ENCODE data around the gene FLVCR1. TPM values are rescaled to one million over a fixed set of nuclear protein-coding genes. Genes with fewer than 3 reads are reported as not detected.

FLVCR1 gene
- polyA plus RNA-seq, 3 donors: 1.8 to 5.5 (median 2.8) TPM

DNA sequence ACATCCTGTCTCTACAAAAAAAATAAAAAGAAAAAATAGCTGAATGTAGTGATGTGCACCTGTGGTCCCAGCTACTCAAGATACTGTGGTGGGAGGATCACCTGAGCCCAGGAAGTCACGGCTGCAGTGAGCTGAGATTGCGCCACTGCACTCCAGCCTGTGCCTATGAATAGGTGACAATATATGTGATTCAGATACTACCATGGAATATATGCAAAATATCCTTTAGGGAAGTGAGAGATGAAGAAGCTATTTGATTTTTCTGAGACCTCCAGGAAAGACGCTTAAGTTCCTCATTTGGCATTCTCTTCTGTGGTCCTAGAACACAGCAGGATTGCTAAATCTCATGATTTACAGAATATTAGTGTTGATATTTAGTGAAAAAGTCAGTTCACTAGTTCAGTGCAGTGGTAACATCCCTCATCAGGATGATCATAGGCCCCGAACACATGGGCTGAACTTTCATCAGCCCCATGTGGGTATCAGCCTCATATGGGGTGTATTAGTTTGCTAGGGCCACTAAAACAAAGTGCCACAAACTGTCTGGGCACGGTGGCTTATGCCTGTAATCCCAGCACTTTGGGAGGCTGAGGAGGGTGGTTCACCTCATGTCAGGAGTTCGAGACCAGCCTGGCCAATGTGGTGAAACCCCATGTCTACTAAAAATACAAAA, 86.3 kb downstream of the FLVCR1 start:
- H3K36me3 Mint-ChIP-seq: peaks cover 0 to 3% of the 10 kb centered on the region in 2 donors
- WGBS (ENCODE audit: insufficient coverage): 20% methylated on average over 2 of the region's 6 CpGs
- Histone ChIP-seq H3K9ac (ENCODE audit: insufficient read depth, low read length, poor library complexity, severe bottlenecking) (no peak overlapping the region), H3K4me2 (replicated peaks; ENCODE audit: extremely low read depth, low read length, poor library complexity, severe bottlenecking) (no peak overlapping the region), H3K27me3 (ENCODE audit: control insufficient read depth in 2 of 2, insufficient read depth in 2 of 2, low read length in 2 of 2) (peaks cover 5% of the 10 kb centered on the region in 2 donors), H4K20me1 (ENCODE audit: insufficient read depth, low read length) (no peaks in the 10 kb centered on the region), H3K4me1 (ENCODE audit: control insufficient read depth in 1 of 2, insufficient read depth in 2 of 2, low read length in 2 of 2) (peaks cover 8 to 9% of the 10 kb centered on the region in 2 donors), H3K4me3 (replicated peaks in 1 of 3; ENCODE audit: low read depth in 2 of 3, low read length in 3 of 3) (no peak overlapping the region), H3K9me3 (replicated peaks in 1 of 2; ENCODE audit: control insufficient read depth in 1 of 2, insufficient read depth in 1 of 2, low read length in 2 of 2) (peaks cover 0 to 10% of the 10 kb centered on the region in 2 donors), H2AFZ (ENCODE audit: insufficient read depth, low read depth, low read length, poor library complexity, severe bottlenecking) (no peak overlapping the region), H3K79me2 (ENCODE audit: insufficient read depth, low read length) (no peaks in the 10 kb centered on the region), H3K27ac (ENCODE audit: low read depth in 1 of 2, low read length in 2 of 2) (no peak overlapping the region), H3K36me3 (replicated peaks in 1 of 2; ENCODE audit: control insufficient read depth in 1 of 2, insufficient read depth in 2 of 2, low read length in 2 of 2) (no peaks in the 10 kb centered on the region)
- intact Hi-C loops (cut with micrococcal nuclease): no loop called here
- peaks cover 3 to 32% (median 19%) of the 10 kb centered on the region in 7 donors for H3K9me3 Mint-ChIP-seq
- H3K4me3 Mint-ChIP-seq: no peak overlapping the region
- peaks cover 11 to 17% (median 12%) of the 10 kb centered on the region in 3 donors for H3K27me3 Mint-ChIP-seq (ENCODE audit: low read depth in 3 of 3)
- TF ChIP-seq, protein P1, sequence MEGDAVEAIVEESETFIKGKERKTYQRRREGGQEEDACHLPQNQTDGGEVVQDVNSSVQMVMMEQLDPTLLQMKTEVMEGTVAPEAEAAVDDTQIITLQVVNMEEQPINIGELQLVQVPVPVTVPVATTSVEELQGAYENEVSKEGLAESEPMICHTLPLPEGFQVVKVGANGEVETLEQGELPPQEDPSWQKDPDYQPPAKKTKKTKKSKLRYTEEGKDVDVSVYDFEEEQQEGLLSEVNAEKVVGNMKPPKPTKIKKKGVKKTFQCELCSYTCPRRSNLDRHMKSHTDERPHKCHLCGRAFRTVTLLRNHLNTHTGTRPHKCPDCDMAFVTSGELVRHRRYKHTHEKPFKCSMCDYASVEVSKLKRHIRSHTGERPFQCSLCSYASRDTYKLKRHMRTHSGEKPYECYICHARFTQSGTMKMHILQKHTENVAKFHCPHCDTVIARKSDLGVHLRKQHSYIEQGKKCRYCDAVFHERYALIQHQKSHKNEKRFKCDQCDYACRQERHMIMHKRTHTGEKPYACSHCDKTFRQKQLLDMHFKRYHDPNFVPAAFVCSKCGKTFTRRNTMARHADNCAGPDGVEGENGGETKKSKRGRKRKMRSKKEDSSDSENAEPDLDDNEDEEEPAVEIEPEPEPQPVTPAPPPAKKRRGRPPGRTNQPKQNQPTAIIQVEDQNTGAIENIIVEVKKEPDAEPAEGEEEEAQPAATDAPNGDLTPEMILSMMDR (IDR thresholded peaks at IDR 0.05): no peak
- DNase-seq: peak in 2 of 3 donors; percentile 26 to 32
- peaks cover 11% of the 10 kb centered on the region for H3K4me1 Mint-ChIP-seq
- H3K27ac Mint-ChIP-seq: peak overlapping the region in 1 of 7 donors; percentile 42

DNA sequence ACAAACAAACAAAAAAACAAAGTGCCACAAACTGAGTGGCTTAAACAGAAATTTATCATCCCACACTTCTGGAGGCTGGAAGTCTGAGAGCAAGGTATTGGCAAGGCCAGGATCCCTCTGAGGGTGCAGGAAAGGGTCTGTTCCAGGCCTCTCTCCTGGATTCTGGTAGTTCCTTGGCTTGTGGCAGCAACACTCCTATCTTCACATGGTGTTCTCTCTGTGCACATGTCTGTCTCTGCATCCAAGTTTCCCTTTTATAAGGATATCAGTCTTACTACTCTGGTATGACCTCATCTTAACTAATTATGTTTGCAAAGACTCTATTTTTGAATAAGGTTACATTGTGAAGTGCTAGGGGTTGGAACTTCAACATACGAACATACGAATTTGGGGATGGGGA, 87.0 kb downstream of the FLVCR1 start:
- DNase-seq: no peak
- Mint-ChIP-seq H3K36me3 (peaks cover 0 to 3% of the 10 kb centered on the region in 2 donors), H3K9me3 (peaks cover 3 to 38% (median 19%) of the 10 kb centered on the region in 7 donors), H3K4me1 (peaks cover 15% of the 10 kb centered on the region), H3K4me3 (no peak overlapping the region), H3K27me3 (ENCODE audit: low read depth in 3 of 3) (peaks cover 18 to 24% (median 19%) of the 10 kb centered on the region in 3 donors), H3K27ac (no peak overlapping the region)
- intact Hi-C loops (cut with micrococcal nuclease): no loop called here
- TF ChIP-seq, protein P1 (IDR thresholded peaks at IDR 0.05): no peak
- H3K4me2 ChIP-seq (replicated peaks; ENCODE audit: extremely low read depth, low read length, poor library complexity, severe bottlenecking): no peak overlapping the region
- peaks cover 11 to 12% of the 10 kb centered on the region in 2 donors for H3K4me1 ChIP-seq (ENCODE audit: control insufficient read depth in 1 of 2, insufficient read depth in 2 of 2, low read length in 2 of 2)
- no peak overlapping the region for H3K4me3 ChIP-seq (replicated peaks in 1 of 3; ENCODE audit: low read depth in 2 of 3, low read length in 3 of 3)
- WGBS (ENCODE audit: insufficient coverage): 100% methylated on average over 2 of the region's 2 CpGs
- H3K9me3 ChIP-seq (replicated peaks in 1 of 2; ENCODE audit: control insufficient read depth in 1 of 2, insufficient read depth in 1 of 2, low read length in 2 of 2): peaks cover 0 to 17% of the 10 kb centered on the region in 2 donors
- H3K36me3 ChIP-seq (replicated peaks in 1 of 2; ENCODE audit: control insufficient read depth in 1 of 2, insufficient read depth in 2 of 2, low read length in 2 of 2): no peaks in the 10 kb centered on the region
- peaks cover 12% of the 10 kb centered on the region in 2 donors for H3K27me3 ChIP-seq (ENCODE audit: control insufficient read depth in 2 of 2, insufficient read depth in 2 of 2, low read length in 2 of 2)
- H3K79me2 ChIP-seq (ENCODE audit: insufficient read depth, low read length): no peaks in the 10 kb centered on the region
- H3K27ac ChIP-seq (ENCODE audit: low read depth in 1 of 2, low read length in 2 of 2): no peak overlapping the region
- no peaks in the 10 kb centered on the region for H4K20me1 ChIP-seq (ENCODE audit: insufficient read depth, low read length)
- H3K9ac ChIP-seq (ENCODE audit: insufficient read depth, low read length, poor library complexity, severe bottlenecking): no peak overlapping the region
- H2AFZ ChIP-seq (ENCODE audit: insufficient read depth, low read depth, low read length, poor library complexity, severe bottlenecking): no peak overlapping the region

Measured in CD14-positive monocyte (primary cell).